ENCODE data around the gene ADARB1. TPM values are rescaled to one million over a fixed set of nuclear protein-coding genes. Genes with fewer than 3 reads are reported as not detected.

Gene ADARB1
- total RNA-seq, 2 donors from 2014 or later, result 8.7 to 9.3 TPM

GRCh38 chr21:45048026-45048698 is 26.2 kb upstream of the ADARB1 start:
- H3K9ac ChIP-seq (ENCODE audit: low read depth in 2 of 2, low read length in 2 of 2), result no peak overlapping the region
- no peak overlapping the region for H3K27ac ChIP-seq
- no peak for DNase-seq
- H3K36me3 ChIP-seq, result no peaks in the 10 kb centered on the region
- H3K4me3 ChIP-seq, result no peak overlapping the region
- H3K27me3 ChIP-seq, result no peaks in the 10 kb centered on the region
- H3K9me3 ChIP-seq, result no peaks in the 10 kb centered on the region
- no peaks in the 10 kb centered on the region for H3K4me1 ChIP-seq
- no peak for TF ChIP-seq CTCF (IDR thresholded peaks at IDR 0.05)
- intact Hi-C loops (cut with DNase I), result no loop called here

- no peaks in the 10 kb centered on the region for H3K4me1 ChIP-seq
- intact Hi-C loops (cut with DNase I), result no loop called here
- H3K9ac ChIP-seq (ENCODE audit: low read depth in 2 of 2, low read length in 2 of 2), result no peak overlapping the region
- H3K36me3 ChIP-seq, result no peaks in the 10 kb centered on the region
- no peaks in the 10 kb centered on the region for H3K9me3 ChIP-seq
- no peak for TF ChIP-seq CTCF (IDR thresholded peaks at IDR 0.05)
- H3K27me3 ChIP-seq, result no peaks in the 10 kb centered on the region
- no peak for DNase-seq
- H3K27ac ChIP-seq, result no peak overlapping the region
- H3K4me3 ChIP-seq, result no peak overlapping the region
These were observed 25.4 kb upstream of the ADARB1 start for GRCh38 chr21:45048968-45049367.

- no peak for DNase-seq
- intact Hi-C loops (cut with DNase I), result no loop called here
- Histone ChIP-seq H3K4me3 (no peak overlapping the region), H3K36me3 (no peaks in the 10 kb centered on the region), H3K4me1 (no peaks in the 10 kb centered on the region), H3K9me3 (no peaks in the 10 kb centered on the region), H3K27me3 (no peaks in the 10 kb centered on the region), H3K27ac (no peak overlapping the region), H3K9ac (ENCODE audit: low read depth in 2 of 2, low read length in 2 of 2) (no peak overlapping the region)
- no peak for TF ChIP-seq CTCF (IDR thresholded peaks at IDR 0.05)
These were observed 24.6 kb upstream of the ADARB1 start for GRCh38 chr21:45049714-45050344.

- TF ChIP-seq CTCF (IDR thresholded peaks at IDR 0.05), result no peak
- no peak overlapping the region for H3K4me3 ChIP-seq
- no peak overlapping the region for H3K9ac ChIP-seq (ENCODE audit: low read depth in 2 of 2, low read length in 2 of 2)
- intact Hi-C loops (cut with DNase I), result no loop called here
- H3K27ac ChIP-seq, result no peak overlapping the region
- no peaks in the 10 kb centered on the region for H3K9me3 ChIP-seq
- DNase-seq, result no peak
- no peaks in the 10 kb centered on the region for H3K4me1 ChIP-seq
- no peaks in the 10 kb centered on the region for H3K27me3 ChIP-seq
- no peaks in the 10 kb centered on the region for H3K36me3 ChIP-seq
These were observed 24.0 kb upstream of the ADARB1 start for GRCh38 chr21:45050345-45050796.

- Histone ChIP-seq H3K9me3 (no peaks in the 10 kb centered on the region), H3K27ac (no peak overlapping the region), H3K4me3 (no peak overlapping the region), H3K36me3 (no peaks in the 10 kb centered on the region), H3K9ac (ENCODE audit: low read depth in 2 of 2, low read length in 2 of 2) (no peak overlapping the region), H3K4me1 (no peaks in the 10 kb centered on the region), H3K27me3 (no peaks in the 10 kb centered on the region)
- DNase-seq, result no peak
- intact Hi-C loops (cut with DNase I), result no loop called here
- no peak for TF ChIP-seq CTCF (IDR thresholded peaks at IDR 0.05)
These were observed 23.4 kb upstream of the ADARB1 start for GRCh38 chr21:45050797-45051489.
